Activated CD8-positive, alpha-beta memory T cell treated with anti-CD3 and anti-CD28 coated beads for 36 hours (primary cell): ENCODE results near the gene CDCA7L. TPM values are rescaled to one million over a fixed set of nuclear protein-coding genes. Genes with fewer than 3 reads are reported as not detected.

Source experiments
- CTCF ChIA-PET: fragments of 350-600 bp; sonication (Branson Sonifier 250); formaldehyde crosslinking; loops from one replicate; lab custom pipeline; 2021; ENCODE audit warnings: antibody characterized with exemption; lab: Charles Lee
- POLR2A ChIA-PET: fragments of 350-600 bp; sonication (Branson Sonifier 250); formaldehyde crosslinking; loops from one replicate; lab custom pipeline; 2021; ENCODE audit warnings: antibody characterized with exemption; lab: Charles Lee
- total RNA-seq, 2 experiments: library from RNA; stranded (reverse); gene quantifications; one replicate each; pipeline ENCODE4 v1.2.3, GENCODE V29; 2021

The CDCA7L gene, protein sequence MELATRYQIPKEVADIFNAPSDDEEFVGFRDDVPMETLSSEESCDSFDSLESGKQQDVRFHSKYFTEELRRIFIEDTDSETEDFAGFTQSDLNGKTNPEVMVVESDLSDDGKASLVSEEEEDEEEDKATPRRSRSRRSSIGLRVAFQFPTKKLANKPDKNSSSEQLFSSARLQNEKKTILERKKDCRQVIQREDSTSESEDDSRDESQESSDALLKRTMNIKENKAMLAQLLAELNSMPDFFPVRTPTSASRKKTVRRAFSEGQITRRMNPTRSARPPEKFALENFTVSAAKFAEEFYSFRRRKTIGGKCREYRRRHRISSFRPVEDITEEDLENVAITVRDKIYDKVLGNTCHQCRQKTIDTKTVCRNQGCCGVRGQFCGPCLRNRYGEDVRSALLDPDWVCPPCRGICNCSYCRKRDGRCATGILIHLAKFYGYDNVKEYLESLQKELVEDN
- 10 to 100 TPM; 92.7 to 96.5 TPM for total RNA-seq

DNA sequence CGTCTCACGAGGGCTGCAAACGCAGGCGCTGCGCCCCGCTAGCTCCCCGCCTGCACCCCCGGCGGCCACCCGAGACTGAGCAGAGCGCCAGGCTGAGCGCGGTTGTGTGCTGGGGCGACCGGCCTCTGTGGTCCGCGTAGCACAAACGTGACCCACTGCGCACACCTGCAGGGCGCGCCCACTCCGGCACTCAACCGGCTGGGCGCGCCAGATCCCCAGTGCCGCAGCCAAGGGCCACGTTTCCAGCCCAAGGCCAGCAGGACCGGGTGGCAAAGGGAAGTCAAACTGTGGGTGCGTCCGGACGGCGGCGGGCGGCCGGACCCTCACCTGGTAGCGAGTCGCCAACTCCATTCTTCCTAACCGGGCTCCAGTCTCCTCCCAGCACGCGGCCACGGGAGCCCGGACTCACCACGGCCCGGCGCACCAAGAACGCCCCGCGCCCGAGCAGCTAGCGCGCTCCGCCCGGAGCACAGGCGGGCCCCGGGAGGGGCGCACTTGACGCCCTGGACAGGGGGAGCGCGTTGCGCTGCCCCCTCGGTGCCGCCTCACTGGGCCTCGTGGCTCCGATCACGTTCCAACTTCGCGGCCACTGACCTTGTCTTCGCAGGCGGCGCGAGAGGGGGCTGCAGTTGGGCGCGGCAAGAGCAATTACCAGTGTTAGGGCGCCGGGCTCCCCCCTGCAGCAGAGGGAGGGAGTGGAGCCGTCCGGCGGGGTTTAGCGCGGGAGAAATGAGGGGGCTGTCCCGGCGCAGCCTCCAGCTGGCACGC, at the start of gene CDCA7L:
Gene CDCA7L, minus strand, starts transcription at position 446 of the 768 bp plus-strand sequence. Its CDS starts 95 bp downstream, at position 351.
- POLR2A ChIA-PET = interaction anchor here (1.0 to 1.6 kb wide), 2 partner anchors 22 to 518 kb away, joined by 5 to 6 read pairs; partner anchors contain the start of gene SP4
- CTCF ChIA-PET = interaction anchor here (1.2 to 1.3 kb wide), 2 partner anchors 48 to 138 kb away, joined by 3 read pairs; no protein-coding TSS in a partner anchor

DNA sequence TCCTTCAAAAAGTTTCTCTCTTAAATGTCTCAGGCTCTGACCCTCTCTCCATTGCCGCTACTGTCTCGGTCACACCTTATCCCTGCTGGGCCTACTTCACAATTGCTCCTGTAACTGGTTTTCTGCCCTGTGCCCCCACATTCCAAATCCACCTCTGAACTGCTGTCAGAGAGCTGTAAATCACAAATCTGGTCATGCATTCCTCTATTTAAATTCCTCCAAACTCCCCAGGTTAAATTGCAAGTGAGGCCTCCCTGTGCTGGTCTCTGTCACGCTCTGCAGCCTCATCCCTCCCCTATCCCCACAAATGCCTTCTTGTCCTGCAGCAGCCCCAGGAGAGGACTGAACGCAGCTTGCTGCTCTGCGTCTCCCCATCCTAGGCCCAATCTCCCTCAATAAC, 40.4 kb upstream of the CDCA7L start:
- ChIA-PET POLR2A (no interaction called here), CTCF (interaction anchor here (1.0 kb wide), 1 partner anchor 15 kb away, joined by 4 read pairs; no protein-coding TSS in a partner anchor)

DNA sequence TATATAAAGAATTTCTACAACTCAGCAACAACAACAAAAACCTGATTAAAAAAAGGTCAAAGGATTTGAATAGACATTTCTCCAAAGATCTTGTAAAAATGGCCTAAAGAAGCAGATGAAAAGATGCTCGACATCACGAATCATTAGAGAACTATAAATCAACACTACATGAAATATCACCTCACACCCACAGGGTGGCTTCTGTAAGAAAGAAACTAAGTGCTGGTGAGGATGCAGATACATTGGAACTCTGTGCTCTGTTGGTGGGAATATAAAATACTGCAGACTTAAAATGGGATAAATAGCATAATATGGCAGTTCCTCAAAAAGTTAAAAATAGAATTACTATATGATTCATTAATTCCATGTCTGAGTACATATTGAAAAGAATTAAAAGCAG, 38.3 kb upstream of the CDCA7L start:
- CTCF ChIA-PET = no interaction called here
- POLR2A ChIA-PET = no interaction called here

DNA sequence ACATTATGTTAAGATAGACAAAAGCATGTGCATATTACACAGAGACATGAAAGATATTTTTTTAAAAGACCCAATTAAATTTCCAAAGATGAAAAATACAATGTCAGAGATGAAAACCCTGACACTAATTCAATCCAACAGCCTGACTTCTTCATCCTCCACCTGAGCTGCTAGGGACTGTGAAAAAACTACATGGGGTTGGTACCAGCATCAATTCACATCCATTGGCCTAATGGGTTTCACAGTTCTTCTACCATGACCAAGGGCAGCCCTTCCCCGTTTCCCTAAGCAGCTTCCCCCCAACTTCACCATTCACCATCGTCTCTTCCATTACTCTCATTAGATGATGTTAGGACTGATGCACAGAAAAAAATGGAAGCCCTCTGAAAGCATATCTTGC, 37.4 kb upstream of the CDCA7L start:
- POLR2A ChIA-PET = no interaction called here
- CTCF ChIA-PET = no interaction called here

DNA sequence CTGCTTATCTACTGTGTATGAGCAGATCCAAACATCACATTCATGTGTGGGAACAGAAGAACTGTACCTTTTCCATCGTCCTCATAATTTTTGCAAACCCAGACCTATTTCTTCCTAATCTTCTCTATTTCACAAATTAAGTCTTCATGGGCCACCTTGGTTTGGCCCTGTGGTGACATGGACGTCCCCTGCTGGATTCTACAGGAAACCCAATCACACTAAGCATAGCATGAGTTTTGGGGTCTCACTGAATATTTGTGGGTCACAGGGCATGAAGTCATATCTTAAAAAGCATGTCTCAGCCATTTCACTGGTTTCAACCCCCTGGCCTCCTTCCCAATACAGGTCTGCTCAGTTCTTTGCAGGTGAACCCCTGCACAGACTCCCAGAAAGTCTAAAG, 35.8 kb upstream of the CDCA7L start:
- ChIA-PET CTCF (no interaction called here), POLR2A (no interaction called here)

DNA sequence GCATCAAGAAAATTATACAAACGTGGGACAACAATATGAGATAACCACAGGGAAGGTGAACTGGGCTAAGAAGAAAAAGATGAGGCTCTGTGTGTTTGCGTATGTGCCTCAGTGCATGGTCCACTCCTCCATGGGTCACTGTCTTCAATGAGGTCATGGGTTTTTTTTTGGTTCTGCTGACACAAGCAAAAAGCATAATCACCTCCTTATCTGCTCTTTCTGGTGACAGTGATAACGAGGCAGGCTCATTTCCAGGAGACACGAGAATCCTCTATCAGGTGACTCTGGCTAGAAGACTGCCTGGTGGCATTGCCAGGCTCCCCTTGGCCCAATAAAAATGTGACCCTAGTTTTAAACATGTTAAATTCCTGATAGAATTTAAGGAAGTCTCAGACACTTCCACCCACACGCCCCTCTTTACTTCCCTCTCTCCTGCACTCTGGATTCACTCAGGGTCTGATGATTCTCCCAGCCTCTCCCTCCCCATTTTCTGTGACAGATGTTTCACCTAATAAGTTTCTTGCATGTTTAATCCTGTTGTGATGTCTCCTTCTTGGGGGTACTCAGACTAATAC, 35.3 kb upstream of the CDCA7L start:
- POLR2A ChIA-PET = no interaction called here
- CTCF ChIA-PET = no interaction called here

GRCh38 chr7:21972397-21972784, 26.7 kb upstream of the CDCA7L start:
- ChIA-PET POLR2A (no interaction called here), CTCF (no interaction called here)

GRCh38 chr7:21971780-21972396, 26.2 kb upstream of the CDCA7L start:
- CTCF ChIA-PET = no interaction called here
- POLR2A ChIA-PET = no interaction called here

- POLR2A ChIA-PET = no interaction called here
- CTCF ChIA-PET = no interaction called here
These were observed 24.1 kb upstream of the CDCA7L start for GRCh38 chr7:21969822-21970221.

GRCh38 chr7:21967598-21968003, 21.9 kb upstream of the CDCA7L start:
- CTCF ChIA-PET = no interaction called here

GRCh38 chr7:21966271-21966670, 20.6 kb upstream of the CDCA7L start:
- CTCF ChIA-PET = no interaction called here

More at GRCh38 chr7:21967598-21968003, 21.9 kb upstream of the CDCA7L start:
- POLR2A ChIA-PET = interaction anchor here (0.6 to 1.2 kb wide), 2 partner anchors 22 to 66 kb away, joined by 3 to 6 read pairs; partner anchors contain the start of gene CDCA7L

GRCh38 chr7:21965291-21965690, 19.6 kb upstream of the CDCA7L start:
- ChIA-PET POLR2A (no interaction called here), CTCF (no interaction called here)

More at GRCh38 chr7:21966271-21966670, 20.6 kb upstream of the CDCA7L start:
- POLR2A ChIA-PET = no interaction called here

DNA sequence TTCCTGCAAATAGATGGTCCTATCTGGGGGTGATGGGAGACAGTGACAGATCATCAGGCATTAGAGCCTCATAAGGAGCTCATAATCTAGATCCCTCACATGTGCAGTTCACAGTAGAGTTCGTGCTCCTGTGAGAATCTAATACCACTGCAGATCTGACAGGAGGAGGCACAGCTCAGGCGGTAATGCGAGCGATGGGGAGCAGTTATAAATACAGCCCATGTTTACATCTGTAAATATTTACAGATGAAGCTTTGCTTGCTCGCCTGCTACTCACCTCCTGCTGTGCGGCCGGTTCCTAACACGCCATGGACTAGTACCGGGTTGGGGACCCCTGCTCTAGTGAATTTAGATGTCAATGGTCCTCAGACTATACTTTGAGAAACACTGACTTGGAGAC, 17.0 kb upstream of the CDCA7L start:
- ChIA-PET POLR2A (no interaction called here), CTCF (interaction anchor here (0.6 kb wide), 1 partner anchor 43 kb away, joined by 4 read pairs; no protein-coding TSS in a partner anchor)

- POLR2A ChIA-PET = no interaction called here
These were observed 15.2 kb upstream of the CDCA7L start for GRCh38 chr7:21960922-21961321.

GRCh38 chr7:21959387-21959776, 13.7 kb upstream of the CDCA7L start:
- ChIA-PET POLR2A (no interaction called here), CTCF (no interaction called here)

More at GRCh38 chr7:21960922-21961321, 15.2 kb upstream of the CDCA7L start:
- CTCF ChIA-PET = no interaction called here

DNA sequence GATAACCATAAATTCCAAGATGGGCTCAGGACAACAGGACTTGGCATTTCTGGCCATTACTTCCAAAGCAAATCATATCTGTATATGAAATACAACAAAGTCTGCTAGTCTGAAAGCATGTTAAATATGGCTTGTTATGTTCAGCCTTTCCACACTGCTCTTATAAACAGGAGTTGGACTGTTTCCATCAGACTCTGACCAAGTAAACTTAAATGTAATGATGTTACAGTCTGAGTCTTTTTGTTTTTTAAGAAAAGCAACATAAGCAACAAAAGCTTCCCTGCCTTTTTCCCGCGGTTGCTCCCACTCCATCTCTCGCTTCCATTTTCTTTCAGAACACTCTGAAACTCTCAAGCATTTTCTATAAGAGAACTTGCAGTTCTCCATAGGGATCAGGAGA, 8.1 kb upstream of the CDCA7L start:
- ChIA-PET POLR2A (no interaction called here), CTCF (interaction anchor here (0.8 kb wide), 1 partner anchor 9 kb away, joined by 3 read pairs; no protein-coding TSS in a partner anchor)

DNA sequence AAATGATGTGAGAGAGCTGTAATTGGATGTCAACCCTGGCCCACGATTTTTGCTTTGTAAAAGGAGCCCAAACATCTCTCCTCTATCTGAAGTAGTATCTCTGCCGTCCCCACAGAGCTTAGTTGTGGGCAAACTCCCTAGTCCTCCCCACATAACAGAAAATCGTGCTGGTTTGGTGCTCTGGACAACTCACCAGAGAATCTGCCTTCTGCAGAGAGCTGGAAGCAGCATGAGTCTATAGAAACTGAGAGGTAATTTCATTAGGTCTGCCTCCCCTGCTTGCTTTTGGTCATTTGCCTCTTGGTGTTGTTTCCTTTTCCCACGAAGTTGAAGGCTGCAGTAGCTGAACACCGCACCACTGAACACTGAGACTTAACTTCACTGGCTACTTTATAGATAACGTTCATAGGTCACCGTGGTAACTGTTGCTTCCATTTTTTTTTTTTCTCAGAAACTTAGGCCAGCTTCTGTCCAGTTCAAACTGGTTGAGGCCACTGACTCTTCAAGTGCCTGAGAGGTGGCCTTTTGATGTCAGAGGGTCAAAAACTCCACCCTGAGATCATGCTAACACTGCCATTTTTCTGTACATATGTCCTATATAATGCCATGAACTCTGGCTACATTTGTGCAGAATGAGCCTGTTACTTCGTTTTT, 3.3 kb upstream of the CDCA7L start:
- CTCF ChIA-PET = interaction anchor here (0.7 kb wide), 1 partner anchor 53 kb away, joined by 3 read pairs; no protein-coding TSS in a partner anchor
- POLR2A ChIA-PET = no interaction called here

GRCh38 chr7:21948364-21948763, 2.7 kb upstream of the CDCA7L start:
- CTCF ChIA-PET = interaction anchor here (0.7 kb wide), 1 partner anchor 54 kb away, joined by 3 read pairs; no protein-coding TSS in a partner anchor
- POLR2A ChIA-PET = no interaction called here
